K562 (cell line): ENCODE results near the gene MPND. TPM values are rescaled to one million over a fixed set of nuclear protein-coding genes. Genes with fewer than 3 reads are reported as not detected.

Experiments used
- ATAC-seq: fragments of 200-7000 bp; cut with Tn5 transposase; 3 replicates; pipeline ENCODE4 v1.9.1; 2020; ENCODE audit warnings: moderate library complexity
- BruUV-seq: library from RNA; stranded (reverse); fragments of 400-500 nt; replicated peaks from 2 replicates; lab custom pipeline; 2021; lab: Mats Ljungman, UMichigan
- CTCF ChIA-PET: fragments of 300-600 bp; formaldehyde crosslinking; extraction: SDS; loops from one replicate; lab custom pipeline; 2021; ENCODE audit warnings: low intra/inter-chr PET ratio; lab: Yijun Ruan, JAX
- POLR2A ChIA-PET: fragments of 300-600, 350-650 bp; sonication (Branson Sonifier 250); formaldehyde crosslinking; extraction: SDS; loops from one replicate; lab custom pipeline; 2021; ENCODE audit warnings: antibody characterized with exemption, inconsistent platforms; lab: Yijun Ruan, JAX
- DNase-seq, 4 experiments: peaks; one replicate each; pipeline versions ENCODE4 v3.0.0 to v3.0.0-alpha.2; 2011 to 2018; ENCODE audit warnings: low spot score in 3 of 4, mixed read lengths in 3 of 4; ENCODE audit errors: extremely low read depth in 1 of 4
- FAIRE-seq: peaks from 2 replicates; lab custom pipeline; 2011; peaks lifted over from hg19 to GRCh38; lab: Jason Lieb, UNC
- H2AFZ ChIP-seq: 2 replicates; pipeline ENCODE4 v1.6.0; 2011; ENCODE audit warnings: low read depth, low read length, control low read depth, inconsistent platforms
- H3K27ac ChIP-seq: fragments of 200-600 bp; 3 replicates; pipeline ENCODE4 v1.8.0; 2011; ENCODE audit warnings: low read depth, mild to moderate bottlenecking, control low read depth, inconsistent platforms, low read length, moderate library complexity, mixed read lengths; ENCODE audit errors: extremely low read depth
- H3K27me3 ChIP-seq, 2 experiments: fragments of 300-600 bp in 1 of 2; 2 replicates in 1 of 2; 3 replicates in 1 of 2; pipeline versions ENCODE4 v1.6.0 to v1.8.0; 2011; ENCODE audit warnings: inconsistent platforms in 2 of 2, low read length in 2 of 2, mild to moderate bottlenecking in 1 of 2, mixed read lengths in 1 of 2, moderate library complexity in 1 of 2; ENCODE audit not compliant: control insufficient read depth in 2 of 2, insufficient read depth in 2 of 2
- H3K36me3 ChIP-seq: fragments of 300-600 bp; 3 replicates; pipeline ENCODE4 v1.8.0; 2011; ENCODE audit warnings: mild to moderate bottlenecking, low read length, inconsistent platforms; ENCODE audit not compliant: control insufficient read depth, insufficient read depth
- H3K4me1 ChIP-seq, 2 experiments: fragments of 200-600 bp in 1 of 2; replicated peaks in 1 of 2; 2 replicates in 1 of 2; 3 replicates in 1 of 2; pipeline versions ENCODE4 v1.5.1 to v1.8.0; 2011; ENCODE audit warnings: inconsistent platforms in 2 of 2, low read length in 2 of 2, mild to moderate bottlenecking in 1 of 2, mixed read lengths in 1 of 2, moderate library complexity in 1 of 2; ENCODE audit not compliant: control insufficient read depth in 2 of 2, insufficient read depth in 2 of 2
- H3K4me2 ChIP-seq: 2 replicates; pipeline ENCODE4 v1.6.1; 2011; ENCODE audit warnings: low read length, control low read depth, inconsistent platforms, mixed read lengths; ENCODE audit not compliant: insufficient read depth
- H3K4me3 ChIP-seq: fragments of 200-600 bp; sonication (generic), shearing (Covaris generic); 2 replicates; pipeline ENCODE4 v1.5.1; 2016; ENCODE audit warnings: control low read depth, inconsistent platforms
- H3K79me2 ChIP-seq: fragments of 200-600 bp; 3 replicates; pipeline ENCODE4 v1.8.0; 2011; ENCODE audit warnings: low read length, inconsistent platforms; ENCODE audit not compliant: control insufficient read depth, insufficient read depth
- H3K9ac ChIP-seq, 2 experiments: 2 replicates each; pipeline versions ENCODE4 v1.6.0 to v1.6.1; 2011; ENCODE audit warnings: low read depth in 2 of 2, low read length in 2 of 2, control low read depth in 1 of 2, inconsistent platforms in 1 of 2, mild to moderate bottlenecking in 1 of 2, mixed read lengths in 1 of 2; ENCODE audit not compliant: insufficient read depth in 1 of 2
- H3K9me1 ChIP-seq: one replicate; pipeline ENCODE4 v1.6.0; 2011; ENCODE audit warnings: inconsistent platforms, mild to moderate bottlenecking, low read length, moderate library complexity; ENCODE audit not compliant: control insufficient read depth, insufficient read depth
- H3K9me3 ChIP-seq: replicated peaks from 2 replicates; pipeline ENCODE4 v1.5.1; 2011; ENCODE audit warnings: low read depth, low read length, inconsistent platforms; ENCODE audit not compliant: control insufficient read depth, insufficient read depth
- H4K20me1 ChIP-seq: replicated peaks from 2 replicates; pipeline ENCODE4 v1.6.1; 2011; ENCODE audit warnings: low read length, inconsistent platforms, mixed read lengths; ENCODE audit not compliant: control insufficient read depth, insufficient read depth
- PKNOX1 ChIP-seq: fragments of 450-650 bp; IDR thresholded peaks from 2 replicates; pipeline ENCODE4 v1.6.1; 2016
- WGBS: fragments of 100-300 bp; shearing (Covaris generic); methylation state at CpG from one replicate; pipeline ENCODE4 v1.1.6; 2016; ENCODE audit warnings: low coverage, mixed read lengths; ENCODE audit not compliant: insufficient coverage; ENCODE audit errors: missing lambda C conversion rate; 5-methylcytosine and 5-hydroxymethylcytosine counted together
- in situ Hi-C: fragments of 300-500 bp; cut with MboI; formaldehyde crosslinking; loops from 4 replicates; pipeline ENCODE4 v1.15.0; 2018; ENCODE audit warnings: inconsistent platforms, mixed read lengths
- intact Hi-C: fragments of 100-400 bp; cut with micrococcal nuclease; formaldehyde crosslinking; loops from 2 replicates; pipeline ENCODE4 v1.14.2; 2022
- polyA plus RNA-seq, 8 experiments: library from polyadenylated mRNA; depleted of rRNA in 4 of 8; stranded (reverse) in 5 of 8; unstranded in 3 of 8; fragments of >200 nt; fragmentation: Nextera tagmentation in 2 of 8; fragmentation: Illumina TruSeq in 1 of 8; extraction: Ambion mirVana in 2 of 8; extraction: Trizol in 1 of 8; gene quantifications; 2 replicates each; pipeline versions ENCODE4 v1.2.1 to v1.2.3, GENCODE V29; 2011 to 2014; ENCODE audit warnings: inconsistent platforms in 1 of 8, missing spikeins in 1 of 8
- total RNA-seq, 7 experiments: library from RNA; depleted of rRNA in 6 of 7; stranded (reverse); fragments of >200 nt in 6 of 7; fragmentation: Illumina TruSeq in 2 of 7; extraction: Trizol in 2 of 7; gene quantifications; 2 replicates each; pipeline versions ENCODE4 v1.2.1 to v1.2.3, GENCODE V29; 2011 to 2021; ENCODE audit warnings: low replicate concordance in 1 of 7
- TF ChIP-seq, protein P1 (sequence below): fragments of 250-450 bp; sonication (Bioruptor Pico); IDR thresholded peaks from 2 replicates; pipeline ENCODE4 v1.8.0; 2021; ENCODE audit warnings: moderate library complexity, mild to moderate bottlenecking, inconsistent platforms
- TF ChIP-seq, protein P2 (sequence below): fragments of 200-800 bp; sonication (Bioruptor generic); IDR thresholded peaks from 2 replicates; pipeline ENCODE4 v1.6.1; 2017; ENCODE audit warnings: missing genetic modification characterization, missing compliant biosample characterization

Gene MPND
- total and polyA plus RNA-seq, 9 of the 15 experiments (the other 6 are each of a cell fraction or from before 2014, with no cell fraction given) = 0.25 to 14.0 (median 3.9) TPM

DNA sequence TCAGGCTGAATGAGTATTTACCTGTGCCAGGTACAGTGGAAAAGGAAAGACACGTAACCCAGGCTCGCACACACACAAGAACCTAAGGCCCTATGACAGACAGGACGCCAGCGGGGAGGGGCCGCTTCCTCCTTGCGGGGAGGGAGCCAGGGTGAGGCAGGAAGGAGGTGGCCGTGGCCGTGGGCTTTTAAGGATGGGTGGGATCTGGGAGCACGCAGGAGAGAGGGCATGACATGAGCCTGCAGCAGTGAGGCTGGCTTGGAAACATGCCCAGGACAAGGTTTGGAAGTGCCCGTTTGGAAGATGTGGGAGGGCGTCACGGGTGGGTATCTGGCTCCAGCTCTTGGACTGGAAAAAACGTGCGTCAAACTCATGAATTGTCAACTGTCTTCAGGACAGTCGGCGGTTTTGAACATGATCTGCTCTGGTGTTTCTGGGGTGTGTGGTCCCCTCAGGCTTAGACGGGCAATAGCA lies 36.9 kb downstream of the MPND start:
- no peak for ATAC-seq
- TF ChIP-seq PKNOX1 = peak; percentile 59; the same call in 1 of the 2 replicates
- TF ChIP-seq, protein P1, sequence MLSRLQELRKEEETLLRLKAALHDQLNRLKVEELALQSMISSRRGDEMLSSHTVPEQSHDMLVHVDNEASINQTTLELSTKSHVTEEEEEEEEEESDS = no peak
- TF ChIP-seq, protein P2, sequence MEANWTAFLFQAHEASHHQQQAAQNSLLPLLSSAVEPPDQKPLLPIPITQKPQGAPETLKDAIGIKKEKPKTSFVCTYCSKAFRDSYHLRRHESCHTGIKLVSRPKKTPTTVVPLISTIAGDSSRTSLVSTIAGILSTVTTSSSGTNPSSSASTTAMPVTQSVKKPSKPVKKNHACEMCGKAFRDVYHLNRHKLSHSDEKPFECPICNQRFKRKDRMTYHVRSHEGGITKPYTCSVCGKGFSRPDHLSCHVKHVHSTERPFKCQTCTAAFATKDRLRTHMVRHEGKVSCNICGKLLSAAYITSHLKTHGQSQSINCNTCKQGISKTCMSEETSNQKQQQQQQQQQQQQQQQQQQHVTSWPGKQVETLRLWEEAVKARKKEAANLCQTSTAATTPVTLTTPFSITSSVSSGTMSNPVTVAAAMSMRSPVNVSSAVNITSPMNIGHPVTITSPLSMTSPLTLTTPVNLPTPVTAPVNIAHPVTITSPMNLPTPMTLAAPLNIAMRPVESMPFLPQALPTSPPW (CRISPR knock-in tag) = 0 out of 2 replicates have a peak, but pooled peaks have one; percentile 12
- TF ChIP-seq, all 486 proteins: peak for 2
- Histone ChIP-seq H2AFZ (no peak overlapping the region), H3K4me1 (peaks cover 51 to 78% of the 10 kb centered on the region in 2 experiments), H3K4me2 (no peak overlapping the region), H3K9ac (peak overlapping the region in 1 of 2 experiments; percentile 73; a peak in 2 of 4 replicates), H4K20me1 (peaks cover 28% of the 10 kb centered on the region), H3K27ac (peak overlapping the region; percentile 41; the same call in 2 of the 3 replicates), H3K4me3 (no peak overlapping the region), H3K27me3 (no peaks in the 10 kb centered on the region), H3K9me3 (no peaks in the 10 kb centered on the region), H3K79me2 (peaks cover 88% of the 10 kb centered on the region), H3K9me1 (no peaks in the 10 kb centered on the region), H3K36me3 (peaks cover 56% of the 10 kb centered on the region; the same call in 2 of the 3 replicates)
- FAIRE-seq = peak; percentile 37
- intact Hi-C loops (no loop called here), in situ Hi-C loops (no loop called here)
- BruUV-seq = no TSS peak
- WGBS = 69% methylated on average over 16 of the region's 17 CpGs
- ChIA-PET POLR2A (interaction anchor here (0.6 to 1.2 kb wide), 5 partner anchors 9 to 22 kb away, joined by 3 to 4 read pairs (median 3); partner anchors contain the start of gene CHAF1A), CTCF (no interaction called here)
- no peak for DNase-seq
